Gastrocnemius medialis (tissue), 4 donors: ENCODE measurements around the gene FBXL14. TPM values are rescaled to one million over a fixed set of nuclear protein-coding genes. Genes with fewer than 3 reads are reported as not detected.

Source experiments
- ATAC-seq, 2 donors: fragments of 150-250 bp; one replicate each; pipeline ENCODE4 v1.9.1; 2016
- DNase-seq, 2 donors: peaks; one replicate each; pipeline ENCODE4 v3.0.0-alpha.2; 2019
- H3K27ac ChIP-seq, 4 donors: fragments of 200-600 bp; sonication (generic); 1 replicate in 1 of 4; 2 replicates in 3 of 4; pipeline ENCODE4 v1.5.1; 2016 to 2018; ENCODE audit warnings: mild to moderate bottlenecking in 2 of 4, moderate library complexity in 1 of 4
- H3K27me3 ChIP-seq, 3 donors: fragments of 200-600 bp; sonication (generic) in 2 of 3; 1 replicate in 1 of 3; 2 replicates in 2 of 3; pipeline versions ENCODE4 v1.5.1 to v1.6.0; 2016 to 2019; ENCODE audit warnings: mild to moderate bottlenecking in 1 of 3, moderate library complexity in 1 of 3
- H3K36me3 ChIP-seq, 2 donors: fragments of 200-600 bp; sonication (generic) in 1 of 2; one replicate each; pipeline ENCODE4 v1.5.1; 2017 to 2018
- H3K4me1 ChIP-seq, 2 donors: fragments of 200-600 bp; sonication (generic) in 1 of 2; one replicate each; pipeline ENCODE4 v1.5.1; 2016 to 2017; ENCODE audit warnings: mild to moderate bottlenecking in 2 of 2
- H3K4me3 ChIP-seq, 4 donors: fragments of 200-600 bp; sonication (generic) in 3 of 4; 1 replicate in 1 of 4; 2 replicates in 3 of 4; pipeline ENCODE4 v1.5.1; 2016 to 2019; ENCODE audit warnings: mild to moderate bottlenecking in 2 of 4
- H3K9me3 ChIP-seq, 3 donors: fragments of 200-600 bp; sonication (generic) in 2 of 3; 1 replicate in 1 of 3; 2 replicates in 2 of 3; pipeline ENCODE4 v1.5.1; 2016 to 2019
- POLR2A ChIP-seq, 2 donors: fragments of 450-650 bp; IDR thresholded peaks; one replicate each; pipeline ENCODE4 v1.6.1; 2017; ENCODE audit warnings: antibody characterized with exemption in 2 of 2, mild to moderate bottlenecking in 2 of 2, moderate library complexity in 2 of 2
- in situ Hi-C, 4 donors: fragments of 200-750 bp; cut with MboI; loops; one replicate each; pipeline versions ENCODE4 v1.15.0 to v1.8.0; 2017; ENCODE audit warnings: low sequenced_read_pairs in 4 of 4
- intact Hi-C: fragments of 100-400 bp; cut with DNase I; formaldehyde crosslinking; loops from one replicate; pipeline ENCODE4 v1.15.1; 2023; ENCODE audit warnings: low total_unique reads
- total RNA-seq, 4 donors: library from RNA; depleted of rRNA; stranded (reverse); fragments of >200 nt; gene quantifications; one replicate each; pipeline versions ENCODE4 v1.1.0 to v1.2.3, GENCODE V29; 2016
- TF ChIP-seq, protein P1 (sequence below), 5 experiments: fragments of 450-650 bp in 3 of 5; fragments of 200-600 bp in 2 of 5; sonication (generic) in 2 of 5; IDR thresholded peaks in 4 of 5; conservative IDR thresholded peaks in 1 of 5; 1 replicate in 4 of 5; 2 replicates in 1 of 5; pipeline ENCODE4 v1.5.1; 2016 to 2019; ENCODE audit warnings: antibody characterized with exemption in 5 of 5, mild to moderate bottlenecking in 3 of 5, moderate library complexity in 3 of 5

The FBXL14 gene
- total RNA-seq, 4 donors from 2014 or later: 5.8 to 11.5 (median 7.4) TPM

DNA sequence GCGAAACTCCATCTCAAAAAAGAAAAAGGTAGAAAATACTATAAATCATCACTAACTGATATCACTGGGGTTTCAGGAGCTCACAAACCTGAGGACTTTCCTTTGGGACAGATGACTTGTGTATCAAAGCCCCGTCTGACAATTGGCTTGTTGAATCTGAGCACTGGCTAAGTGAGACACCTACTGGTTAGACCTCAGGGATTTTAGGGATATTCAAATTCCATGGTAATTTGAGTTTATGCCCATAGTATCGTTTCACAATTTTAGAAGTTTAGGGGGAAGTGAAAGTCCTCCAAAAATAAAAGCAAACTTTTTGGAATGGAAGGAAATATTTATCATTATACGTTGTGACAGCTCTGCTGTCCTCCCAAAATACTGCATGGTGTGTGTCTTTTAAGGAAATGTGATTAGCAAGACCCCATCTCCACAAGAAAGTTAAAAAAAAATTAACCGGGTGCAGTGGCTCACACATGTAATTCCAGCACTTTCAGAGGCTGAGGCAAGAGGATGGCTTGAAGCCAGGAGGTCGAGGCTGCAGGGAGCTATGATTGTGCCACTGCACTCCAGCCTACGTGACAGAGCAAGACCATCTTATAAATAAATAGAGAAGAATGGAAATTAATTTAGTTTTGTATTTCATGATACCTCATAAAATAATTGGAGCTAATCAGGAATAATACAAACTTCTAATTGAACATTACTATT lies 49.2 kb downstream of the FBXL14 start:
- H3K36me3 ChIP-seq: no peaks in the 10 kb centered on the region
- H3K4me3 ChIP-seq: no peak overlapping the region
- no peaks in the 10 kb centered on the region for H3K9me3 ChIP-seq
- ATAC-seq (no peak), DNase-seq (no peak)
- intact Hi-C loops (no loop called here), in situ Hi-C loops (no loop called here)
- H3K27ac ChIP-seq: no peak overlapping the region
- TF ChIP-seq, protein P1, sequence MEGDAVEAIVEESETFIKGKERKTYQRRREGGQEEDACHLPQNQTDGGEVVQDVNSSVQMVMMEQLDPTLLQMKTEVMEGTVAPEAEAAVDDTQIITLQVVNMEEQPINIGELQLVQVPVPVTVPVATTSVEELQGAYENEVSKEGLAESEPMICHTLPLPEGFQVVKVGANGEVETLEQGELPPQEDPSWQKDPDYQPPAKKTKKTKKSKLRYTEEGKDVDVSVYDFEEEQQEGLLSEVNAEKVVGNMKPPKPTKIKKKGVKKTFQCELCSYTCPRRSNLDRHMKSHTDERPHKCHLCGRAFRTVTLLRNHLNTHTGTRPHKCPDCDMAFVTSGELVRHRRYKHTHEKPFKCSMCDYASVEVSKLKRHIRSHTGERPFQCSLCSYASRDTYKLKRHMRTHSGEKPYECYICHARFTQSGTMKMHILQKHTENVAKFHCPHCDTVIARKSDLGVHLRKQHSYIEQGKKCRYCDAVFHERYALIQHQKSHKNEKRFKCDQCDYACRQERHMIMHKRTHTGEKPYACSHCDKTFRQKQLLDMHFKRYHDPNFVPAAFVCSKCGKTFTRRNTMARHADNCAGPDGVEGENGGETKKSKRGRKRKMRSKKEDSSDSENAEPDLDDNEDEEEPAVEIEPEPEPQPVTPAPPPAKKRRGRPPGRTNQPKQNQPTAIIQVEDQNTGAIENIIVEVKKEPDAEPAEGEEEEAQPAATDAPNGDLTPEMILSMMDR (IDR thresholded peaks at IDR 0.05 in 4 of 5, conservative IDR thresholded peaks at IDR 0.05 in 1 of 5): no peak
- TF ChIP-seq POLR2A (IDR thresholded peaks at IDR 0.05): no peak
- H3K27me3 ChIP-seq: peaks cover 0 to 11% (median 1%) of the 10 kb centered on the region in 3 donors
- H3K4me1 ChIP-seq: no peaks in the 10 kb centered on the region

DNA sequence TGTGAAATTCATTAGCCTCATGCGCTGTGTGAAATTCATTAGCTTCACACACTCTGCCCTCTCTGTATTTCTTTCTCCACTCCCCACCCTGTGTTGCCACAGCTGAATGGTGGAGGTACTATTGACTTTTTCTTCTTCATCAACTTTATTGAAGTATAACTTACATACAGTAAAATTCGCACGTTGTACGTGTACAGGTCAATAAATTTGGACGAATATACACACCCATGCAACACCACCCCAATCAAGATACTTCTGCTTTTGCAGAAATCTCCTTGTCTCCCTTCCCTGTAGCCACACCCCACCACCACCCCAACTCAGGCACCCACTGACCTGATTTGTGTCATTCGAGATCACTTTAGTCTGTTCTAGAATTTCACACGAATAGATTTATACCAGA lies 51.8 kb downstream of the FBXL14 start:
- intact Hi-C loops: no loop called here
- ATAC-seq (no peak), DNase-seq (no peak)
- no peak overlapping the region for H3K4me3 ChIP-seq
- H3K4me1 ChIP-seq: no peaks in the 10 kb centered on the region
- H3K36me3 ChIP-seq: no peaks in the 10 kb centered on the region
- no peak overlapping the region for H3K27ac ChIP-seq
- TF ChIP-seq POLR2A (IDR thresholded peaks at IDR 0.05): no peak
- TF ChIP-seq, protein P1 (IDR thresholded peaks at IDR 0.05 in 4 of 5, conservative IDR thresholded peaks at IDR 0.05 in 1 of 5): no peak
- peaks cover 0 to 23% (median 6%) of the 10 kb centered on the region in 3 donors for H3K27me3 ChIP-seq
- in situ Hi-C loops: no loop called here
- H3K9me3 ChIP-seq: no peaks in the 10 kb centered on the region

DNA sequence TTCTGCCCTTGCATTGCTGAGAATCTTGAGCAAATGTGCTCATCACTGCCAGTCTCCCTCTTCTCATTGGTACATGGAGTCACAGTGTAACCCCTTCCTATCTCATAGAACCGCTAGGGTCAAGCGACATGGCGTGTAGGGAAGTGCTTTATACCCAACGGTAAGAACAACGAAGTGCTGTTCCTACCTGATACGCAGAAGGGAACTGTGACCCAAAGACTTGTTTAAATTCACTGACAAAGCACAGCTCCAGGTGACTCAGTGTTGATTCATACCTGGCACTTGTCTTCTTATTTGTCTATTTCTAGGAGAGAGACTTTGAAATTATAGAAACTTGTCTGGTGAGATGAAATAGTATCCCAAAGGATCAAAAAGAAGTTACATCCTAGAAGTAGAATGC lies 53.7 kb downstream of the FBXL14 start:
- Histone ChIP-seq H3K27me3 (peaks cover 3 to 33% (median 10%) of the 10 kb centered on the region in 3 donors), H3K9me3 (no peaks in the 10 kb centered on the region), H3K4me1 (no peaks in the 10 kb centered on the region), H3K27ac (no peak overlapping the region), H3K4me3 (no peak overlapping the region), H3K36me3 (no peaks in the 10 kb centered on the region)
- TF ChIP-seq, protein P1 (IDR thresholded peaks at IDR 0.05 in 4 of 5, conservative IDR thresholded peaks at IDR 0.05 in 1 of 5): no peak
- TF ChIP-seq POLR2A (IDR thresholded peaks at IDR 0.05): no peak
- intact Hi-C loops: no loop called here
- ATAC-seq (no peak), DNase-seq (no peak)
- in situ Hi-C loops: no loop called here

DNA sequence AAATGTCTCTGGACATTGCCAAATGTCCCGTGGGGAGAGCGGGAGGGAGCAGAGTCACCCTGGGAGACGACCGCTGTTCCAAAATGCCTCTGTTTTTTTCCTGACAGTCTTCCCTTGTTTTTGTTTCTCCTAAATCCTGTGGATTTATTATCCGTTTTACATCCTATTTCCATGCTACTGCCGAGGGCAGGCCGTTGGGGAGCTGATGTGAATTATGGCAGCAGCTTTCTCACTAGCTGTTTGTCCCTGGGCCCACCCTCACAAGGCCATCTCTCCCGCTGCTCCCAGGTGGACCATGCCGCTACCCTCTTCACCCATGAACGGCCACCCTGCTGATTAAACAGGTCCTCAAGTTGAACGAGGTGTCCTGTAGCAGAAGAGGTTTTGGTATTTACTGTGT lies 55.2 kb downstream of the FBXL14 start:
- TF ChIP-seq, protein P1 (IDR thresholded peaks at IDR 0.05 in 4 of 5, conservative IDR thresholded peaks at IDR 0.05 in 1 of 5): no peak
- no peak for TF ChIP-seq POLR2A (IDR thresholded peaks at IDR 0.05)
- intact Hi-C loops (no loop called here), in situ Hi-C loops (no loop called here)
- Histone ChIP-seq H3K4me1 (no peaks in the 10 kb centered on the region), H3K9me3 (no peaks in the 10 kb centered on the region), H3K4me3 (no peak overlapping the region), H3K36me3 (no peaks in the 10 kb centered on the region), H3K27ac (no peak overlapping the region), H3K27me3 (peaks cover 5 to 33% (median 10%) of the 10 kb centered on the region in 3 donors)
- no peak for DNase-seq
- ATAC-seq: no peak
